Retinal pigment epithelial cell (primary cell): Measurements from ENCODE around the gene MAGI2.
A peak's percentile ranks its signal among the peaks of the same experiment; 100 is the strongest.

Source experiments
- DNase-seq: peaks from one replicate; pipeline ENCODE4 v3.0.0-alpha.2; 2010; ENCODE audit warnings: low read depth
- H3K4me3 ChIP-seq: 2 replicates; pipeline ENCODE4 v1.5.1; 2011; ENCODE audit warnings: mild to moderate bottlenecking, low read length, control low read depth, moderate library complexity
- CTCF ChIP-seq: conservative IDR thresholded peaks from 2 replicates; pipeline ENCODE4 v1.5.1; 2011; ENCODE audit warnings: low read depth, low read length, control low read depth, inconsistent platforms

The MAGI2 gene

GRCh38 chr7:78709658-78710057, 743.8 kb downstream of the MAGI2 start:
- no peak overlapping the region for H3K4me3 ChIP-seq
- no peak for DNase-seq
- no peak for TF ChIP-seq CTCF

GRCh38 chr7:78704504-78704903, 749.0 kb downstream of the MAGI2 start:
- no peak for DNase-seq
- no peak overlapping the region for H3K4me3 ChIP-seq
- no peak for TF ChIP-seq CTCF

- DNase-seq, result no peak
- no peak for TF ChIP-seq CTCF
- H3K4me3 ChIP-seq, result no peak overlapping the region
These were observed 750.1 kb downstream of the MAGI2 start for GRCh38 chr7:78703391-78703790.

- no peak overlapping the region for H3K4me3 ChIP-seq
- TF ChIP-seq CTCF, result no peak
- peak; percentile 81 for DNase-seq
These were observed 750.7 kb downstream of the MAGI2 start for GRCh38 chr7:78702770-78703169.

GRCh38 chr7:78695826-78696225, 757.6 kb downstream of the MAGI2 start:
- TF ChIP-seq CTCF, result no peak
- DNase-seq, result no peak
- no peak overlapping the region for H3K4me3 ChIP-seq

GRCh38 chr7:78691584-78691983, 761.9 kb downstream of the MAGI2 start:
- no peak overlapping the region for H3K4me3 ChIP-seq
- TF ChIP-seq CTCF, result no peak
- no peak for DNase-seq

GRCh38 chr7:78690174-78690573, 763.3 kb downstream of the MAGI2 start:
- TF ChIP-seq CTCF, result no peak
- DNase-seq, result no peak
- no peak overlapping the region for H3K4me3 ChIP-seq
